GM19397 (cell line): Measurements from ENCODE around the gene MACROD2.
"Not testable (repeated sequence)": the region's sequence is repeated elsewhere in the genome, so short reads cannot be mapped to it uniquely, and the experiment has no call there.

Source experiments
- ATAC-seq: cut with Tn5 transposase; IDR thresholded peaks from one replicate; pipeline ENCODE4 v1.9.1; 2021; ENCODE audit warnings: mild to moderate bottlenecking, moderate library complexity; ENCODE audit not compliant: unreplicated experiment

The MACROD2 gene

GRCh38 chr20:15113144-15113773, 1117.9 kb downstream of the MACROD2 start:
- ATAC-seq: no peak

- no peak for ATAC-seq
Measured at GRCh38 chr20:15119852-15120487, 1124.7 kb downstream of the MACROD2 start.

GRCh38 chr20:15122613-15123012, 1127.3 kb downstream of the MACROD2 start:
- ATAC-seq: no peak

GRCh38 chr20:15131176-15131575, 1135.9 kb downstream of the MACROD2 start:
- no peak for ATAC-seq

- no peak for ATAC-seq
Measured at GRCh38 chr20:15138548-15139126, 1143.3 kb downstream of the MACROD2 start.

- no peak for ATAC-seq
Measured at GRCh38 chr20:15139522-15139921, 1144.2 kb downstream of the MACROD2 start.

GRCh38 chr20:15140286-15140685, 1145.0 kb downstream of the MACROD2 start:
- ATAC-seq: no peak

GRCh38 chr20:15140940-15141339, 1145.6 kb downstream of the MACROD2 start:
- not testable (repeated sequence) for ATAC-seq

- ATAC-seq: no peak
Measured at GRCh38 chr20:15141861-15142260, 1146.5 kb downstream of the MACROD2 start.

GRCh38 chr20:15143478-15143877, 1148.2 kb downstream of the MACROD2 start:
- no peak for ATAC-seq

- ATAC-seq: no peak
Measured at GRCh38 chr20:15144916-15145315, 1149.6 kb downstream of the MACROD2 start.

GRCh38 chr20:15146948-15147347, 1151.6 kb downstream of the MACROD2 start:
- no peak for ATAC-seq

GRCh38 chr20:15154070-15154469, 1158.8 kb downstream of the MACROD2 start:
- no peak for ATAC-seq

- ATAC-seq: no peak
Measured at GRCh38 chr20:15155848-15156401, 1160.6 kb downstream of the MACROD2 start.

- no peak for ATAC-seq
Measured at GRCh38 chr20:15158533-15158932, 1163.2 kb downstream of the MACROD2 start.

- peak; percentile 58 for ATAC-seq
Measured at GRCh38 chr20:15162079-15162647, 1166.8 kb downstream of the MACROD2 start.

- ATAC-seq: no peak
Measured at GRCh38 chr20:15163632-15164031, 1168.3 kb downstream of the MACROD2 start.

GRCh38 chr20:15164726-15165125, 1169.4 kb downstream of the MACROD2 start:
- ATAC-seq: no peak

- no peak for ATAC-seq
Measured at GRCh38 chr20:15166744-15167143, 1171.4 kb downstream of the MACROD2 start.

- no peak for ATAC-seq
Measured at GRCh38 chr20:15171016-15171415, 1175.7 kb downstream of the MACROD2 start.

GRCh38 chr20:15176929-15177328, 1181.6 kb downstream of the MACROD2 start:
- ATAC-seq: no peak

- no peak for ATAC-seq
Measured at GRCh38 chr20:15178581-15178980, 1183.3 kb downstream of the MACROD2 start.
